SK-N-SH treated with all-trans-retinoic acid at 6 μM for 48 hours (cell line): ENCODE results near the gene SLC37A1.

Experiments
- ARNTL ChIP-seq: fragments of 450-650 bp; formaldehyde crosslinking; IDR thresholded peaks from 2 replicates; pipeline ENCODE4 v1.5.0; 2020; ENCODE audit warnings: low read depth, mild to moderate bottlenecking, moderate library complexity, borderline replicate concordance
- CSDC2 ChIP-seq: fragments of 250-450 bp; sonication (Bioruptor Pico); IDR thresholded peaks from 2 replicates; pipeline ENCODE4 v1.5.0; 2020; ENCODE audit warnings: mild to moderate bottlenecking, moderate library complexity
- ESRRG ChIP-seq: fragments of 250-450 bp; sonication (Bioruptor Pico); IDR thresholded peaks from 2 replicates; pipeline ENCODE4 v1.6.1; 2021; ENCODE audit warnings: mild to moderate bottlenecking
- GLIS3 ChIP-seq: fragments of 250-450 bp; sonication (Bioruptor Pico); IDR thresholded peaks from 2 replicates; pipeline ENCODE4 v1.5.0; 2020; ENCODE audit warnings: mild to moderate bottlenecking, moderate library complexity
- ISL1 ChIP-seq: fragments of 250-450 bp; sonication (Bioruptor Pico); IDR thresholded peaks from 2 replicates; pipeline ENCODE4 v2.1.2; 2022; ENCODE audit warnings: mild to moderate bottlenecking, moderate library complexity
- RARB ChIP-seq: fragments of 250-450 bp; sonication (Bioruptor Pico); IDR thresholded peaks from 2 replicates; pipeline ENCODE4 v1.8.0; 2021; ENCODE audit warnings: mild to moderate bottlenecking, moderate library complexity
- TCF4 ChIP-seq: fragments of 250-450 bp; sonication (Bioruptor Pico); IDR thresholded peaks from 2 replicates; pipeline ENCODE4 v1.8.0; 2021; ENCODE audit warnings: mild to moderate bottlenecking, moderate library complexity, borderline replicate concordance
- TOX ChIP-seq: fragments of 250-450 bp; sonication (Bioruptor Pico); IDR thresholded peaks from 2 replicates; pipeline ENCODE4 v1.8.0; 2021; ENCODE audit warnings: mild to moderate bottlenecking, moderate library complexity, borderline replicate concordance
- ZFP30 ChIP-seq: fragments of 450-650 bp; formaldehyde crosslinking; IDR thresholded peaks from 2 replicates; pipeline ENCODE4 v1.5.0; 2022; ENCODE audit warnings: mild to moderate bottlenecking, moderate library complexity
- ZNF565 ChIP-seq: fragments of 450-650 bp; formaldehyde crosslinking; conservative IDR thresholded peaks from 2 replicates; pipeline ENCODE4 v1.5.0; 2020; ENCODE audit warnings: low read depth, mild to moderate bottlenecking, moderate library complexity
- ZNF8 ChIP-seq: fragments of 450-650 bp; formaldehyde crosslinking; IDR thresholded peaks from 2 replicates; pipeline ENCODE4 v1.5.0; 2020; ENCODE audit warnings: mild to moderate bottlenecking, moderate library complexity
- TF ChIP-seq, protein P1 (sequence below): fragments of 250-450 bp; sonication (Bioruptor Pico); IDR thresholded peaks from 2 replicates; pipeline ENCODE4 v1.5.1; 2021; ENCODE audit warnings: mild to moderate bottlenecking, moderate library complexity
- TF ChIP-seq, protein P2 (sequence below): fragments of 250-450 bp; sonication (Bioruptor Pico); IDR thresholded peaks from 2 replicates; pipeline ENCODE4 v1.8.0; 2020; ENCODE audit warnings: mild to moderate bottlenecking, moderate library complexity, borderline replicate concordance
- TF ChIP-seq, protein P3 (sequence below): fragments of 250-450 bp; sonication (Bioruptor Pico); IDR thresholded peaks from 2 replicates; pipeline ENCODE4 v1.8.0; 2021; ENCODE audit warnings: low read depth, mild to moderate bottlenecking, moderate library complexity, borderline replicate concordance

DNA sequence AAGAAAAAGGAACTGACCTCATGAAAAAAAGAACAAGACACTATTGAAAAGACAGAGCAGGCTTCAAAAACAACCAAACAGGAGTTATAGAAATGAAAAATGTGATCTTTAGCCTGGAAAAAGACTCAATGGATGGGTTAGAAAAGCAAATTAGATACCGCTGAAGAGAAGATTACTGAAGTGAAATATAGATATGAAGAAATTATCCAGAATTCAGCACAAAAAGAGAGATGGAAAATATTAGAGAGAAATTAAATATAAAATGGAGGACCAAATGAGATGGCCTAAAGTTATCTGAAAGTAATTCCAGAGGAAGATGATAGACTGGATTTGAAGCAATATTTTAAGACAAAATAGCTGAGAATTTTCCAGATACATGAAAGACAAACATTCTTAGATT lies 63.0 kb downstream of the SLC37A1 start:
- TF ChIP-seq ZNF565 (no peak), RARB (no peak), CSDC2 (CRISPR knock-in tag) (no peak), TCF4 (no peak), GLIS3 (CRISPR knock-in tag) (no peak), ARNTL (CRISPR knock-in tag) (no peak), ZNF8 (CRISPR knock-in tag) (no peak), ESRRG (CRISPR knock-in tag) (no peak), ISL1 (CRISPR knock-in tag) (no peak), ZFP30 (CRISPR knock-in tag) (peak; percentile 96), TOX (no peak)
- TF ChIP-seq, protein P1, sequence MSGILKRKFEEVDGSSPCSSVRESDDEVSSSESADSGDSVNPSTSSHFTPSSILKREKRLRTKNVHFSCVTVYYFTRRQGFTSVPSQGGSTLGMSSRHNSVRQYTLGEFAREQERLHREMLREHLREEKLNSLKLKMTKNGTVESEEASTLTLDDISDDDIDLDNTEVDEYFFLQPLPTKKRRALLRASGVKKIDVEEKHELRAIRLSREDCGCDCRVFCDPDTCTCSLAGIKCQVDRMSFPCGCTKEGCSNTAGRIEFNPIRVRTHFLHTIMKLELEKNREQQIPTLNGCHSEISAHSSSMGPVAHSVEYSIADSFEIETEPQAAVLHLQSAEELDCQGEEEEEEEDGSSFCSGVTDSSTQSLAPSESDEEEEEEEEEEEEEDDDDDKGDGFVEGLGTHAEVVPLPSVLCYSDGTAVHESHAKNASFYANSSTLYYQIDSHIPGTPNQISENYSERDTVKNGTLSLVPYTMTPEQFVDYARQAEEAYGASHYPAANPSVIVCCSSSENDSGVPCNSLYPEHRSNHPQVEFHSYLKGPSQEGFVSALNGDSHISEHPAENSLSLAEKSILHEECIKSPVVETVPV (CRISPR knock-in tag) = no peak
- TF ChIP-seq, protein P2, sequence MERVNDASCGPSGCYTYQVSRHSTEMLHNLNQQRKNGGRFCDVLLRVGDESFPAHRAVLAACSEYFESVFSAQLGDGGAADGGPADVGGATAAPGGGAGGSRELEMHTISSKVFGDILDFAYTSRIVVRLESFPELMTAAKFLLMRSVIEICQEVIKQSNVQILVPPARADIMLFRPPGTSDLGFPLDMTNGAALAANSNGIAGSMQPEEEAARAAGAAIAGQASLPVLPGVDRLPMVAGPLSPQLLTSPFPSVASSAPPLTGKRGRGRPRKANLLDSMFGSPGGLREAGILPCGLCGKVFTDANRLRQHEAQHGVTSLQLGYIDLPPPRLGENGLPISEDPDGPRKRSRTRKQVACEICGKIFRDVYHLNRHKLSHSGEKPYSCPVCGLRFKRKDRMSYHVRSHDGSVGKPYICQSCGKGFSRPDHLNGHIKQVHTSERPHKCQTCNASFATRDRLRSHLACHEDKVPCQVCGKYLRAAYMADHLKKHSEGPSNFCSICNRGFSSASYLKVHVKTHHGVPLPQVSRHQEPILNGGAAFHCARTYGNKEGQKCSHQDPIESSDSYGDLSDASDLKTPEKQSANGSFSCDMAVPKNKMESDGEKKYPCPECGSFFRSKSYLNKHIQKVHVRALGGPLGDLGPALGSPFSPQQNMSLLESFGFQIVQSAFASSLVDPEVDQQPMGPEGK (CRISPR knock-in tag) = no peak
- TF ChIP-seq, protein P3, sequence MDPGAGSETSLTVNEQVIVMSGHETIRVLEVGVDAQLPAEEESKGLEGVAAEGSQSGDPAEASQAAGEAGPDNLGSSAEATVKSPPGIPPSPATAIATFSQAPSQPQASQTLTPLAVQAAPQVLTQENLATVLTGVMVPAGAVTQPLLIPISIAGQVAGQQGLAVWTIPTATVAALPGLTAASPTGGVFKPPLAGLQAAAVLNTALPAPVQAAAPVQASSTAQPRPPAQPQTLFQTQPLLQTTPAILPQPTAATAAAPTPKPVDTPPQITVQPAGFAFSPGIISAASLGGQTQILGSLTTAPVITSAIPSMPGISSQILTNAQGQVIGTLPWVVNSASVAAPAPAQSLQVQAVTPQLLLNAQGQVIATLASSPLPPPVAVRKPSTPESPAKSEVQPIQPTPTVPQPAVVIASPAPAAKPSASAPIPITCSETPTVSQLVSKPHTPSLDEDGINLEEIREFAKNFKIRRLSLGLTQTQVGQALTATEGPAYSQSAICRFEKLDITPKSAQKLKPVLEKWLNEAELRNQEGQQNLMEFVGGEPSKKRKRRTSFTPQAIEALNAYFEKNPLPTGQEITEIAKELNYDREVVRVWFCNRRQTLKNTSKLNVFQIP (CRISPR knock-in tag) = no peak
